Stimulated activated CD4-positive, alpha-beta T cell treated with anti-CD3 and anti-CD28 coated beads, Interleukin-1b, Interleukin-23, amount 100 ng/mL, for 1 hour (primary cell): ENCODE data around the gene TRIM33.
"Not testable (repeated sequence)": the region's sequence is repeated elsewhere in the genome, so short reads cannot be mapped to it uniquely, and the experiment has no call there.

Experiments used
- DNase-seq, 2 donors: peaks; one replicate each; pipeline ENCODE4 v3.0.0-alpha.2; 2020; ENCODE audit warnings: low read depth in 2 of 2

TRIM33 gene

DNA sequence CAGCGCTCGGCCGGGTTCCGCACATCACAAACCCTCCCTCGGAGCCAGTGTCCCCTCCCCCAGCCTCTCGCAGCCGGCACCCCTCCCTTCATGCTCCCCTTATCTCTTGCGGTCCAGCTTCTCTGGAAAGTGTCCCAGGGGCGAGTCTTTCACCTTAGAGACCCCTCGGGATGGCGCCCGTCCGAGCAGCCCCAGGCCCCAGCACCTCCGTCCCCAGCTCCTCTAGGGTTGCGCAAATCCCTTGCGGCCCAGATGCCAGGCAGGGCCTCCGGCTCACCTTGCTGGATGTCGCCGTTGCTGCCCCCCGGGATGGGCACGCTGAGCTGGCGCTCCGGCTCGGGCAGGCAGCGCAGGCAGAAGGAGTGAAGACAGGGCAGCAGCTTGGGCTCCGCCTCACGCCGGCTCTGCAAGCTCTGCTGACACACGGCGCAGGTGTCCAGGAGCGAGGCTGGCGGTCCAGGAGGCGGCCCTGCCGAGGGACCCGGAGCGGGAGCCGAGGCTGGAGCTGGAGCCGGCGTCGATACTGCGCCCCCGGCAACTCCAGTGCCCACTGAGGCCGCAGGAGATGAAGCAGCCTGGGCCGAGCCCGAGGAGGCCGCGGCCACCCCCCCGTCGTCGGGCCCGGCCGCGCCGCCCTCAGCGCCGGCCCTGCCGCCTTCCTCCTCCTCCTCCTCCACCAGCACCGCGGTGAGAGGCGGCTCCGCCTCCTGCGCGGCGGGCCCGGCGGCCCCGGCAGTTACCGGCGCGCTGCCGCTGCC lies 550 bp downstream of the TRIM33 start:
- peak in 1 of 2 donors; percentile 10 for DNase-seq

DNA sequence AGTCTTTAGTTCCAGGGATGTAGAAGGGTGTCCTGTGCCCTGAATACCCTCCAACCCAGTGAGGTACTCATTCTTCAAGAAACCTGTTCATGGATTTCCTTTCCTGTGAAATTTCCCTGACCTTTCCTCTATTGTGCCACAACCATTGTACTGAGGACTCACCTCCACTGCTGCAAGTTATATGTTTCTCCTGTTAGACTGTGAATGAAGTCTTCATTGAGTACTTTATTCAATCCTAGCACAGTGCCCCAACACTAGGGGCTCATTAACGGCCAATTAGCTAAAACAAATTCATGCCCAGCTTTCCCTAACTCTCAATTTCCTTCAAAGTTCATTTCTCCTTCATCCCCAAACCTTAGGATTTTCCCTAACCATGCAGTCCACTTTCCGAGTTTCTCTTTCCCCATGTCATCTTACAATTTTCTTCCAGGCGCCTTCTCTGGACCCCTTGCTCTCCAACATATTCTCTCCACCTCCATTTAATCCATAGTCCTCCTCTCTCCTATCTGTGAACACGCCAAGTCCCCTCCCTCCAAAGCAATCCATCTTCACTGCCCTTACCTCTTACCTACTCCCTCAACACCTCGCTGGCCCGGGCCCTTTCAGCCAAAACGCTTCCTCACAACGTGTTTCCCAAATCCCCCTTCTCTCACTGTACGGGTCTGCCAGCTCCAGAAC lies 1.3 kb downstream of the TRIM33 start:
- DNase-seq, result no peak

DNA sequence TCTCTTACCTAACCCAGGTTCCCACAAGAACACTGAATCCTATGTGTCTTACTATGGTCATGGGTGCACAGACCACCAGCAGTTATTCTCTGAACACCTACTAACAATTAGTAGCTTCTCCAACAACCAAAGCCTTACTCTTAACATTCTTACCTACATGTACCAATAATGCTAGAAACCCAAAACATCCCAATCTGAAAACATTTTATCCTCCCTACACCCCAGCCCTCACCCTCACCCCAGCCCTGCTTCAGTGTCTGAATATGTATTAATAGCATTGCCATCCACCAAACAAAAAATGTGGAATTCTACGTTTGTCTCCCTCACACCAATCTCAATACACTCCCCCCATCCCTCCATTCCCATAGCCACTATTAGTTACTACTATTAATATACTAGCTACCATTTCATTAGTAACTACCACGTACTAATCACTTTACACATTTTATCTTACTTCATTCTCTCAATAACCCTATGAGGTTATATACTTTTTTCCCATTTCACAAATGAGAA lies 2.6 kb downstream of the TRIM33 start:
- DNase-seq, result no peak

DNA sequence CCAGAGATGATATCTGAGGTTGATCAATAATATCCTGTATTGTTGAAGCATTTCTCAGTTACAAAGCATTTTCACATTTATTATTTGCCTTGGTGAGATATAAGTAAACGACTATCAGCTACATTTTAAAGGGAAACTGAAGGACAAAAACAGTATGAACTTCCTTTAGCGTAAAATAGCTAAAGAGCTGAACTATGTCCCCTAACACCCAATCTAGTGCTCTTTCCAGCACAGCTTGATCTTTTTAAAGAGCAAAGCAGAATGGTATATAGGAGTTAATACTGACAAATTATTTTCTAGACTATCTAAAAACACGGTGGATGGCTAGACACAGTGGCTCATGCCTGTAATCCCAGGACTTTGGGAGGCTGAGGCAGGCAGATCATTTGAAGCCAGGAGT lies 3.5 kb downstream of the TRIM33 start:
- no peak for DNase-seq

DNA sequence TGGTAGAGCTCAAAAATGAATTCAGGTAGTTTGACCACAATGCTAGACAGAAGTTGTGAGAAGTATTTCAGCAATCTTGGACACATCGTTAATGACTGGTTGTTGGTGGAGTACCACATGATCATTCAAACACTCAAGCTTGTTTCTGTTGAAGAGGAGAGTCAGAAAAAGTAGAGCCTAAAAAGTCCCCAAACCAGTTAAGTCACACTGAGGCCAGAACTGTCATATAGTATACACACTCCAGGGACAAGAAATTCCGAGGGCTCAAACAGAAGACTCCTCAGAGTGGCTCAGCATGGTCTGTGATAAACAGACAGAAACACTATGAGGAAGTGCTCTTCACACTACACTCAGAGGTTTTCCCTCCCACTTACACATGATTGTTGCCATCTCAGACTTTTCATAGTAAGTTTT lies 5.8 kb downstream of the TRIM33 start:
- DNase-seq, result no peak

DNA sequence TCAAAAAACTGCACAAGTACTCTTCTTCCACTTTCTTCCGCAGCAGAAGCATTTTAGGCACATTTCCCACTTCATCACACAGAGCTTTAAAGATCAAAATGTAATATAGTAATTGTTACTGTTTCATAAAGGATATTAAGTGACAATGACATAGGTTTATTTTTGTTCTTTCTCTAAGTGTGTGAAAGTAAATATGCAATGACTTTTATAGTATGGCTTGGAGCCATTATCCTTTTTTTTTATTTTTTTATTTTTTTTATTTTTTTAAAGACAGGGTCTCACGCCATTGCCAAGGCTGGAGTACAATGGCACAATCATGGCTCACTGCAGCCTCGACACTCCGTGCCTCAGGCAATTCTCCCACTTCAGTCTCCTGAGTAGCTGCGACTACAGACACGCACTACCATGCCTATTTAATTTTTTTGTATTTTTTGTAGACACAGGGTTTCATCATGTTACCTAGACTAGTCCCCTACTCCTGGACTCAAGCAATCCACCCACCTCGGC lies 7.0 kb downstream of the TRIM33 start:
- DNase-seq, result no peak

DNA sequence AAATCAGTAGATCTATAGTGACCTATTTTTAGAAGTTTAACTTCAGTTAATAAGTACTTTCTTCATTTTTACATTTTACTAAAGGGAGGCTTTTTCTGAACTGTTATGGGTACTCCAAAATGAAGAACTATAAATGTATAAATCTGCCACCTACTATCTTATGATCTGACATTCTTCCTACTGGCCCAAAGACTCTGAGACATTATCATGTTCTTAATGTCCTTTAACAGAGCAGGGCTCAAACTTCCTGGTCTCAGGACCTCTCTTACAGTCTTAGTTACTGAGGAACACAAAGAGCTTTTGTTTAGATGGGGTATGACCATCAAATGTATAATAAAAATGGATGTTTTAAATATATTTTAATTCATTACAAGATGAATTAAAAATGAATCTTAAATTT lies 8.9 kb downstream of the TRIM33 start:
- no peak for DNase-seq

DNA sequence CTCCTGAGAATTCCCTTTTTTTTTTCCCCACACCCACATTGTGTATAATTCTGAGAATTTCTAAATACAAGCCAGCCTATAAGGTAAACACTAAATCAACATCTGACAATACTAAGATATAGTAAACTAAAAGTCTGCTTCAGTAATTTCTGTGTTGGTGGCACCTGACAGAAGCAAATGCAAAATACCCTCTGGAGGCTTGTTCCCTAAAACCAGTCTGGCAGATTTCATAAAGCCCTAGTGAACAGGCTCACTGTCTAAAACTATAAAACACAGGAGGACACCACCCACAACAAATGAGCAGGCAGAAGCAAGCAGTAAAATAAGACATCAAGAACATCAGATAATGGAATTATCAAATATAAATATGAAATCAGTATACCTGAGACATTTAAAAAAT lies 11.5 kb downstream of the TRIM33 start:
- no peak for DNase-seq

DNA sequence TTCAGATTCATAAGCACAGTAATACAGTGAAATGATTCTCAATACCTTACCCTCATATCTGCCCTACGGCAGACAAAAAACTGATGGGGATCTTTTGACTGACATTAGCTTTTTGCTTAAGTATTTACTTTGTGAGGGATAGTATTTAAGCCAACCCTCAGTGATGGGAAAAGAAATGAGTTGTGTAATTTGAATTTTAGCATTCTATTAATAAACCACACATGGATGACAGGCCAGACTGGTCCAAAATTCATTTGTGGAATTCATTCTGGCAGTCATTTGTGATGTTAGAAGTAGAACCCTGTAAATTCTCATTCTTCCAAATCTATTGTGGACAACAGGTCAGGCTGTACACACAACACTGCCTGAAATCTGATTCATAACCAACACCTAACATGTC lies 14.9 kb downstream of the TRIM33 start:
- DNase-seq, result no peak

DNA sequence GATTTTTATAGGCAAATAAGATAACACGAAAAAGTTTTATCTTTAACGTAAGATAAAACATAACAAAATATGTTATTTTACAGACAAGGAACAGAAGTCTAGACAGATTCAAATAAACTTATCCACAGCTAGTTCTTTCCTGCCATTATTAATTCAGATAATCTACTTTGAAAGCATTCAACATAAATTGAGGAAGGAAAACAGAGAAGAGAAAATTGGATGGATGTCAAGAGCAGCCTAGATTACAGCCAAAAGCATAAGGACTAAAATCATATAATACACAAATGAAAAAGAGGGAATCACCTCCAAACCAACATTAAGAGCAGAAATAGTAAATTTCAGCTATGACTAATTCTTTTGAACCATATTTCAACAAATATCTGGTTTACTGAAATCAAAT lies 15.5 kb downstream of the TRIM33 start:
- DNase-seq, result no peak

DNA sequence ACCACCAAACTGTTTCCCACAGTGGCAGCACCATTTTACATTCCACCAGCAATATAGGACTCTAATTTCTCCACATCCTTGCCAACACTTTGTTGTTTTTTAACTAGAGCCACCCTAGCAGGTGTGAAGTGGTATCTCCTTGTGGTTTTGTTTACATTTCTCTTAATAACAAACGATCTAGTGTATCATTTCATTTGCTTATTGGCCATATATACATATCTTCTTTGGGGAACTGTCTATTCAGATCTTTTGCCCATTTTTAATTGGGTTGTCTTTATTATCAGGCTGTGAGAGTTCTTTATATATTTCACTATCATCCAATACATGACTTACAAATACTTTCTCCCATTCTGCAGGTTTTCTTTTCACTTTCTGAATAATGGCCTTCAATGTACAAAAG lies 18.0 kb downstream of the TRIM33 start:
- DNase-seq, result no peak

DNA sequence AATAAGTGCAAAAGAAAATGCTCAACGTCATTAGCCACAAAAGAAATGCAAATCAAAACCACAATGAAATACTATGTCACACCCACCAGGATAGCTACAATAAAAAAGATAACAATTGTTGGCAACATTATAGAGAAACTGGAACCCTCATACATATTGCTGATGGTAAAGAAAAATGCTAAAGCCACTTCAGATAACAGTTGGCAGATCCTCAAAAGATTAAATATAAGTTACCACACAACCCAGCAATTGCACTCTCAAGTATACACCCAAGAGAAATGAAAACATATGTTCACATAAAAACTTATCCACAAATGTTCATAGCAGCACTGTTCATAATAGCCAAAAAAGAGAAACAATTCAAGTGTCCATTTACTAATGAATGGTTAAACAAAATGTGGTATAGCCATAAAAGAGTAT lies 20.7 kb downstream of the TRIM33 start:
- no peak for DNase-seq

DNA sequence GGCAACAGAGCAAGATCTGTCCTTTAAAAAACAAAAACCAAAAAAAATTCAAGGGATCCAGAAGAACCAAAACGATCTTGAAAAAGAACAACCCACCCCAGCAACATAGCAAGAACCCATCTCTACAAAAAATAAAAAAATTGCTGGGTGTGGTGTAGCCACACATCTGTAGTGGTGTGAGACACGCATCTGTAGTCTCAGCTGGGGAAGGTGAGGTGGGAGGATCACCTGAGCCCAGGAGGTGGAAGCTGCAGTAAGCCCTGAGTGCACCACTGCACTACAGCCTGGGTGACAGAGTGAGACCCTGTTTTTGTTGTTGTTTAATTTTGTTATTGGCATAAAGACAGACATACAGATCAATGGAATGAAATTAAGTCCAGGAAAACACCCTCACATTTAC lies 22.3 kb downstream of the TRIM33 start:
- no peak for DNase-seq

DNA sequence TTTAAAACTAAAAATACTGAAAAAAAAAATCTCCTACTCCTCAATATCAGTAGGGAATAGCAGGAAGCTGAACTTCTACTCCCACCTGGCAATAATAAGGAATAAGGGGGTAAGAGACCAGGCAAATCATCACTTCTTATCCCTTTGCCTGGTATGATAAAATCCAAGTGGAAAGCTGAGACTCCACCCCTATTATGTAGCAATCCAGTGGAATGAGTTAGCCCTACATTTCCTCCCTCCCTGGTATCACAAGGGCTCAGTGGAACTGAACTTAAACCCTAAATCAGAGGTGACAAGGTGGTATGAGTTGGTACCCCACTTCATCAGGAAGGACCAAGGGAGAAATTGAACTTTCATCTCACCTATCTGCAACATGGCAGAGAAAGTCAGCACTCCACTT lies 25.7 kb downstream of the TRIM33 start:
- no peak for DNase-seq

DNA sequence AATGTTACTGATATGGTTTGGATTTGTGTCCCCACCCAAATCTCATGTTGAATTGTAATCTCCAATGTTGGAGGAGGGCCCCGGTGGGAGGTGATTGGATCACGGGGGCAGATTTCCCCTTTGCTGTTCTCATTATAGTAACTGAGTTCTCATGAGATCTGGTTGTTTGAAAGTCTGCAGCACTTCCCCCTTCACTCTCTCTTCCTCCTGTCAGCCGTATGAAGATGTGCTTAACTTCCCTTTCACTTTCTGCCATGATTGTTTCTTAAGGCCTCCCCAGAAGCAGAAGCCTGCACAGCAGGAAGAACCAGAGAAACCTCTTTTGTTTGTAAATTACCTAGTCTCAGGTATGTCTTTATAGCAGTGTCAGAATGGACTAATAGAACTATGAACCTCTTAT lies 28.4 kb downstream of the TRIM33 start:
- DNase-seq, result no peak

DNA sequence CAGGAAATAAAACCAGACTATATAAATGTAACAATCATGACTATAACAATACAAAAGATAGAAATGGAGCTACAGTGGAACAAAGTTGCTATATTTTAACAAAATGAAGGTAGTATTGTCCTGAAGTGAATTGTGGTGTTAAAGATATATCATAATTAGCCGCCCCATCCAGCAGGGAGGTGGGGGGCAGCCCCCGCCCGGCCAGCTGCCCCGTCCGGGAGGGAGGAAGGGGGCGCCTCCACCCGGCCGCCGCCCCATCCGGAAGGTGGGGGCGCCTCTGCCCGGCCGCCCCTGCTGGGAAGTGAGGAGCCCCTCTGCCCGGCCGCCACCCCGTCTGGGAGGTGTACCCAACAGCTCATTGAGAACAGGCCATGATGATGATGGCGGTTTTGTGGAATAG lies 31.4 kb downstream of the TRIM33 start:
- DNase-seq, result not testable (repeated sequence)

DNA sequence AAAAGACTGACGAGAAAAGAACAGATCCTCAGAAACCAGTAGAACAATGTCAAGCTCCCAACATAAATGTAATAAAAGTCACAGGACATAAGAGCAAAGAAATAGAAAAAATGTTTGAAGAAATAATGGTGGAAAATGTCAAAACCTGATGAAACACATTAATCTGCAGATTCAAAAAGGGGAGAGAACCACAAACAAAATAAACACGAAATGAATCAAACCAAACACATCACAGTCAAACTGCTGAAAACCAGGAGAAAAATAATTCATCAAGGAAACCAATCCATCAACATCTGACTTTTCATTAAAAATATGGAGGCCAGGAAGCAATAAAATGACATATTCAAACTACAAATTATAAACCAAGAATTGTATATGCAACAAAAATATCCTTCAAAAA lies 31.9 kb downstream of the TRIM33 start:
- no peak for DNase-seq

DNA sequence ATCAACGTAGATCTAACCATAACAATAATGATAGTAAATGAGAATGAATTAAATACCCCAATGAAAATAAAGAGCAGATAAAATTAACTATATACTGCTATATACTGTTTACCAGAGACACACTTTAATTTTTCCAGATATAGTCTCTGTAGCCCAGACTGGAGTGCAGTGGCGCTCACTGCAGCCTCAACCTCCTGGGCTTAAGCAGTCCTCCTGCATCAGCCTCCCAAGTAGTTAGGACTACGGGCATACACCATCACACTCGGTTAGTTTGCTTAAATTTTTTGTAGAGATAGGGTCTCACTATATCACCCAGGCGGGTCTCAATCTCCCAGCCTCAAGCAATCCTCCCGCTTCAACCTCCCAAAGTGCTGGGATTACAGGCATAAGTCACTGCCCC lies 37.2 kb downstream of the TRIM33 start:
- no peak for DNase-seq

DNA sequence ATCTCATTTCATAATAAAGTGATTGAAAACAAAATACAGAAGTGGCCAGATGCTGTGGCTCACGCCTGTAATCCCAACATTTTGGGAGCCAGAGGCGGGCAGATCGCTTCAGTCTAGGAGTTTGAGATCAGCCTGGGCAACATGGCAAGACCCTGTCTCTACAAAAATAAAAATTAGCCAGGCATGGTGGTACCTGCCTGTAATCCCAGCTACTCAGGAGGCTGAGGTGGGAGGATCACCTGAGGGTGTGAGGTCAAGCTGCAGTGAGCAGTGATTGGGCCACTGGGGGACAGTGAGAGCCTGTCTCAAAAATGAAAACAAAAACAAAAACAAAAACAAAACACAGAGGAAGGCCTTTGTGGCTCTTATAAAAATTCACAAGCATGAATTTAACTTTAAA lies 38.6 kb downstream of the TRIM33 start:
- DNase-seq, result no peak

DNA sequence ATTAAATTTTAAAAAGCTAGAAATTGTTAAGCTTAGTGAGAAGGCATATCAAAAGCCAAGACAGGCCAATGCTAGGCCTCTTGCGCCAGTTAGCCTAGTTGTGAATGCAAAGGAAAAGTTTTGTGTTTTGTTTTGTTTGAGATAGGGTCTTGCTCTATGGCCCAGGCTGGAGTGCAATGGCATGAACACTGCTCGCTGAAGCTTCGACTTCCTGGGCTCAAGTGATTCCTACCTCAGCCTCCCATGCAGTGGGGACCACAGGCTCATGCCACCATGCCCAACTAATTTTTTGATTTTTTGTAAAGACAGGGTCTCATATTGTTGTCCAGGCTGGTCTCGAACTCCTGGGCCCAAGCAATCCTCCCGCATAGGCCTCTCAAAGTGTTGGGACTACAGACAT lies 40.3 kb downstream of the TRIM33 start:
- DNase-seq, result no peak

DNA sequence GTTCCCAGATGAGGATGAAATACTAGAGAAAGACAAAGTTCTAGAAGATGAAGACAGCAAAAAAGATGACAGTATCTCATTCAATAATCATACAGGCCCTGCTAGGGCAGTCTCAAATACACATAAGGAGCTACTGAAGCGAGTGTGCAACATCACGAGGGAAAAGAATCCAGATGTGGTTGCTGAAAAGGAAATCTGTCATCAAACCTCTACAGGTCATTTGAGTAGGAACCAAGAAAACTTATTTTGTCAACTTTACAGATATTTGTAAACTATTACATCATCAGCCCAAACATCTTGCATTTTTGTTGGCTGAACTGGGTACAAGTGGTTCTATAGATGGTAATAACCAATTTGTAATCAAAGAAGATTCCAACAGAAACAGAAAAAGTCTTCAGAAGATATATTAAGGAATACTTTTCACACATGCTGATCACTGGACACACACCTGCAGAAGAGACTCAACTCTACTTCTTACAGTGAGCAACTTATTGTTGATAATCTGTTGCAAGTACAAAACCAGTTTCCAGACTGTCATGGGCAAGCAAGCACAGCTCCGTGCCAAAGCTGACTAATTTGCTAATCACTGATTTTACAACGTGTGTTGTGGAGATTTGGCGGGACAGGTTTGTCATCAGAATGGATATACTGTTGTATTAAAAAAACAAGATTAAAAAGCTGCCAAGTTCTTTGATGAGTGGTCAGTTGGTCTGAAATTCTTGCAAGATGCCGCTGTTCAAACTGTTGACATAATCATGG lies 42.1 kb downstream of the TRIM33 start:
- no peak for DNase-seq

DNA sequence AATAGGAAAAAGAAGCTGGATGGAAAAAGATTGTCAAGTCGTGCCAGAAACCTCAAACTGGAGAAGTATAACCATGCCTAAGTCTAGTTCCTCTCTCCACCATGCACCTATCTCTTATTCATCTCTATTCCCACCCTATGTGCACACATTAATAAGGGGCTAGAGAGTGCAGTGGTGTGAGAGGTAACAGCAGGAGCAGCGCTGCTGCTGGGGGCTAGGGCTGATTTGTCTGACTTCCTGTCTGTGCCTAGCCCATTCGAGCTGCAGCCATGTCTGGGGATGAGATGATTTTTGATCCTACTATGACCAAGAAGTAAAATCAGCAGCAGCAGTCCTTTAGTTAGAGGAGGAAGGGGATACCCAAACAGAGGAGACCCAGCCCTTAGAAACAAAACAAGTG lies 43.0 kb downstream of the TRIM33 start:
- DNase-seq, result no peak

DNA sequence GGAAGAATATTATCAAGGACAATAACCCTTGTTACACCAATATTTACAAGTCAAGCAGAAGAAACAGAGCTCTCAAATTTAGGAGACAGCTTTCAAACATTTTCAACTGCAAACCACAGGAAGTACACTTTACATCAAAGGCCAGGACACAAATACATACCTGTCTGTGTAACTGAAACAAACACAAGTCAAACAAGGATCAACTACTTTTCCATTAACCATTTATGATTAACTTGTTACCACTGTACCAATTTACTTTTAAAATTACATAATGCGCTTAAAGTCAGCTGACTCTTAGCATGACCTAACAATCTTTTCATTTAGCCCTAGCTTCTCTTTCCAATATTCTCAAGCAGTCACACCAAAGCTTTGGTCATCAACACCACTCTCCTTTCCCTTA lies 43.5 kb downstream of the TRIM33 start:
- no peak for DNase-seq
